Cortex of kidney (tissue), 1 donor: Measurements from ENCODE around the gene SPRY2.
"Not testable (repeated sequence)": the region's sequence is repeated elsewhere in the genome, so short reads cannot be mapped to it uniquely, and the experiment has no call there.

Experiments
- DNase-seq: peaks from one replicate; lab custom pipeline; 2025; lab: John Stamatoyannopoulos, UW

Gene SPRY2, protein sequence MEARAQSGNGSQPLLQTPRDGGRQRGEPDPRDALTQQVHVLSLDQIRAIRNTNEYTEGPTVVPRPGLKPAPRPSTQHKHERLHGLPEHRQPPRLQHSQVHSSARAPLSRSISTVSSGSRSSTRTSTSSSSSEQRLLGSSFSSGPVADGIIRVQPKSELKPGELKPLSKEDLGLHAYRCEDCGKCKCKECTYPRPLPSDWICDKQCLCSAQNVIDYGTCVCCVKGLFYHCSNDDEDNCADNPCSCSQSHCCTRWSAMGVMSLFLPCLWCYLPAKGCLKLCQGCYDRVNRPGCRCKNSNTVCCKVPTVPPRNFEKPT

DNA sequence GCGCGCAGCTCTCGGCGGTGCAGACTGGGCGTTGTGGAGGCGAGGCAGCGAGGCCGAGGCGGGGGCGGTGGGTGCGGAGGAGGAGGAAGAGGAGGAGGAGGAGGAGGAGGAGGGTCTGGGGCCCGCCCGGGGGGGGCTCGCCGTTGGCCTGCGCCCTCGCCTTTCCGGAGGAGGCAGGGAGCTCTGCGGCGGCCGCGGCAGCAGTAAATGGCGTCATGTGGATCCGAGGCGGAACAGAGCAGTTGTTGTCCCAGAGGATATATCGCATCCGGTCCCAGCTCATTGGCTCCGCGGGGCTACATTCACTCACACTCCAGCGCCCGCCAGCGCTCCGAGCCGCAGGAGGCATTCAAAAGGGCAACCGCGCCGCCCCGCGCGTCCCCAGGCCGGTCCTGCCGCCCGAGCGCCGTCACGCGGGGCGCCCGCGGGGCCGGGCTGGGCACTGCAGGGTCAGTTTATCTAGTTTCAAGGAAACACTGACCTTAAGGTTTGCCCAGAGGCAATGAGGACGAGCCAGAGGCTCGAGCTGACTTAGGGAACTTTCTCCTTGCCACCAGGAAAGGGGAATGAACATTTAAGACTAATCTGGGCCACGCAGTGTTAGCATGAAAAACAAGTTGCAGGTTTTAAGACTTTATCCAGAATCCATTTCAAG lies at the start of gene SPRY2:
Gene SPRY2 (minus strand): TSS at position 26 of the 655 bp plus-strand sequence. CDS start 3,421 bp downstream, outside the sequence.
- peak; percentile 32 for DNase-seq

DNA sequence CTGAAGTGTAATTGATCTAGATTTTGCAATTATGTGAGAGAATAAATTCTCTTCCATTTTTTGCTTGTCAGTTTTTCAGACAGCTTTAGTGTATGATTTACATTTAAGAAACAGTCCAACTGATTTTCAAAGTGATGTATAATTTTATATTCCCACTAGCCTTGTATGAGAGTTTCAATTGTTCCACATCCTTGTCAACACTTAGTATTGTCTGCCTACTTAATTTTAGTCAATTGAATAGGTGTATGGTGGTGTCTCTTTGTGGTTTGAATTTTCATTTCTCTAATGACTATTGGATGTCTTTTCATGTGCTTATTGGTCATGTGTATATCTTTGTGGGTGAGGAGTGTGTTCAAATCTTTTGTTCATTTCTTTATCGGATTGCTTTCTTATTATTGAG lies 49.4 kb upstream of the SPRY2 start:
- DNase-seq = no peak

DNA sequence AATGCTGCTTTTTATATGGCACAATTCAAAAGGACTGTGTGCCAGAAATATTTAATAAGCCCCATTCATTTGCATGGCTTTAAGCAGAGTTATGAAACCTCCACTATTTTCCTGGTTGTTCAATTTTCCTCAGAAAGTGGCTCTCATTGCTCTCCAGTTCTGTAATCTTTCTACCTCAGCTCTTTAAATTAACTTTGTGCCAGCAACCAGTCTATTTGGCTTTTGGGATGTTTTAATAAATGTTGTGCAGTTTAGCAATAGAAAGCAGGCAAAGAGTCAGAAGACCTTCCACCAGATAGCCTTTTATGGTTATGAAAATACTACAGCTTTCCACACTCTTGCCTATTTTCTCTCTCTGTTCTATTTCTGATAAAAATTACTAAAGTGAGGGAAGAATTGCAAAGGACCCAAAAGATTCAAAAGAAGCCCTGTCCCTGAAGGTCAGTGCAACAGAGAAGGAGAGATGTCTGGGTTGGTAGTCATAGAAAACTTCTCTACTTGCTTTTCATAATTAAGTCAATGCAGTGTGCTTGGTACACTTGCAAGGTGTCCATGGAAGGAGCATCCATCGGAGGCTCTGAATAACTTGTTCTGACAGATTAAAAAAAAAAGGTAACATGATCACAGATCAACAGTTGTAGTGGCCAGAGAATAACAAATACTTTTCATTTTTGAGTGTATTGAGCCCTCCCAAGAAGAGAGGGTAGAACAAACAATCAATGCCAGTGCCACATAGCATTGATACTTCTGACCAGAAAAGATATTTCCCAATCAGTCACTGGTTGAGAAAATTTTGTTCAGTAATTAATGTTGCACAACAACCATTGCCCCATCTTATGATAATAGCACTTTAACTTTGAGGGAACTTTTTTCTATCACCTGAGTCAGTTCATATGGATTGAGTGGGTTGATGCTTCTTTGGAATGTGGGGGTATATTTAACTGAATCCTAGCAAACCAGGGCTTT lies 48.4 kb upstream of the SPRY2 start:
- DNase-seq = no peak

DNA sequence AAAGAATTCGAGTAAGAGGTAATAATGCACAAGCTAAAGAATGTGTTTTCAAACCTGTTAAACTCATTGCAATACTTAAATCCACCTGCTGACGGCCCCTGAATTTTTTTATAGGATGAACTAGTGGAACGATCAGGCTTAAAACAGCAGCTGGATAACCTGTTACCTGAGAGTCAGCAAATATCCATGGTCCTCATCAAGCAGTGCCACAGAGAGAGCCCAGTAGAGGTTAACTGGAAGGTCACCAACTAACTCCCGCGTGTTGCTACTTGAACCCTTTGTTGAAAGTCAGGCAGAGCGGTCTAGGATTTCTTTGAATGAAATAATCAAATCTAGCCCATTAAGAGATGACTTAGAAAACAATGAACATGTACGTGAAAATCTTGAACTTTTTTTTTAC lies 47.6 kb upstream of the SPRY2 start:
- no peak for DNase-seq

DNA sequence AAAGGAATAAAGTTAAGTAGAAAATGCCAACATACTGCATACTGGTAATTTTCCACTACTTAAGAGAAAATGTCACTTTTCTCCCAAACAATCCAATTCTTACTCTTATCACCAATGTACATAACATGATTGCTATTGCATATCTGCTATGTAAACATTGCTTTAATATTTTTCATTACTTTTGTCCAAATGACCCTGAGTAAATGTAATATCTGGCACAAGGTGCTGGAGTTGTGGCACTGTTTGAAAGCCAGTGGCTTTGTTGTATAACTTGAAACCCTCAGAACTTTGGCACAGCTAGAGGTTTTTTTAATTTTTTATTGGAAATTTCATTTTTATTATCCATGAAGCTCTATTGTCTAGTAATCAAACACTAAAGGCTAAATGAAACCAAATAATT lies 45.7 kb upstream of the SPRY2 start:
- no peak for DNase-seq

DNA sequence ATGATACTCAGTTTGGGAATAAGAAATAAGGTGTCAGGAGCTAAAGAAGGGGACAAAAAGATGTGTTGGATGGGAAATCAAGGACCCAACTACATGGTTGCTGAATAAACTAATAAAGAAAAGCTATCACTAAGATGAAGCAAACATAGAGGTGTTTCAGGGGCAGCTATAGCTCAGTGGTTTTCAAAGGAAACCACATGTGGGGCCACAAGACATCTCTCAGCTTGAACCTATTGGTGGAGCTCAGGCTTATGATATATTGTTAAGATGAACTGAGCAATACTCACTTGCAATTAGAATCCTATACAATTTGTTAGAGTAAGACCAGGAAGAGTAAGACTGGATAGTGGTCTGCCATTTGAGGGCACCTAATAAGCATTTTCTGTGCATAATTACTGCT lies 45.1 kb upstream of the SPRY2 start:
- no peak for DNase-seq

DNA sequence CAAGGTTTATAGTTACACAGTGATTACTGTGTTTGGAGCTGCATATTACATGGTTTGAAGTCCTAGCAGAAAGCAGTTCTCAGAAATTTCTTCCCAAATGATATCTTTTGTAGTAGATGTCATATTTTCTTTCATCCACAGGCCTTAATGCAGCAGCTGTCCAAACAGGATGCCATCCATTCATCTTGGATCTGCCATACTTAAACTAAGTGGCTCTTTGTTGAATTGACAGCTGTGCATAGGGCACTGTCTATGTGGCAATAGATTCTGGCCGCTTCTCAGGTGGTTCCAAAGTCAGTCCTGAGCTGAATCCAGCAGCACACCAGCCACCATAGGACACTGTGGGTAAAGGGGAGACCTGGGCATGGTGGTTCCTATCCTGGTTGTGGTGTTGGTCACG lies 41.6 kb upstream of the SPRY2 start:
- DNase-seq = no peak

DNA sequence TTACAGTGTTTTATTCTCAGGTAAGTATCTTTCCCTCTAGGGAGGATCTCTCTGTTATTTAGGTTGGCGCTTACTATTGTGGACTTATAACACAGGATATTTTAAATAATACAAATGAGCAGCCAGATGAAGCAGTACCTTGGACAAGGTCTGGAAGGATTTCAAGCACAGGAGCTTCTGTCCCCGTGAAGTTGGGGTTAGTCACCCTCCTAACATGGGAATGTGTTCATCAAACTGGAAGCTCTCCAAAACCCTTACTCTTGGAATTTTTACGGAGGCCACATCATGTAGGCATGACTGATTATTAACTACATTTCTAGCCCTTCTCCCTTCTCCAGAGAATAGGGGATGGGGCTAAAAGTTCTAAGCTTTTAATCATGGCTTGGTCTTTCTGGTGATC lies 38.3 kb upstream of the SPRY2 start:
- DNase-seq = no peak

DNA sequence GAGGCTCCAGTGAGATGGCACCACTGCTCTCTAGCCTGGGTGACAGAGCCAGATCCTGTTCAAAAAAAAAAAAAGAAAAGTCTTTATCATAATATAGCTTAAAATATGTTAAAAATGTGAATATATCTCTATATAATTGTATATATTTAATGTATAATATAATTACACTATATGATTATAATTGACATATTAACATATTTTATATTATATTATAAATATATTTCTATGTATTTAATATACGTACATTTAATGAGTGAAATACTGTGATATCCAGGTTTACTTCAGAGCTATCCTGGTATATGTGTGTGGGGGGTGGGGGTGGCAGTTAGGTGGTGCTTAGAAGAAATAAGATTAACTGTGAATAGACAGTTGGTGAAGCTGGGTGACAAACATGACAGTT lies 35.6 kb upstream of the SPRY2 start:
- no peak for DNase-seq

DNA sequence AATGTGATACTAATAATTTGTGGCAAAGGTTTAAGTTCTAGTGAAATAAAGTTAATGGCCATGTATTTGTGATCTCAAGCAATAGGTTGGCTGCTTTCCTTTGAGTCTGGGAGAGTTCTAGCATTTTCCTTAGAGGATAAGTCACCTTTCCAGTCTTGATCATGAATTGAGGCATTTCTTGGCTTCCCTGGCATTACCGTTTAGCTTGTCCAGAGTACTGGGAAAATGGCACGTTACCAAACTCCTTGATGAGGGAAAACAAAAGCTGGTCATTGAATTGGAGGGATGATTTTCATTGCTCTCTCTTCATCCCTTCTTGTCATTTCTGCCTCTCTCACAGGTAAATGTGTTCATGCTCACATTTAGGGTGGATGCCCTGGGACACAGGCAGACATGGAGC lies 34.0 kb upstream of the SPRY2 start:
- no peak for DNase-seq

DNA sequence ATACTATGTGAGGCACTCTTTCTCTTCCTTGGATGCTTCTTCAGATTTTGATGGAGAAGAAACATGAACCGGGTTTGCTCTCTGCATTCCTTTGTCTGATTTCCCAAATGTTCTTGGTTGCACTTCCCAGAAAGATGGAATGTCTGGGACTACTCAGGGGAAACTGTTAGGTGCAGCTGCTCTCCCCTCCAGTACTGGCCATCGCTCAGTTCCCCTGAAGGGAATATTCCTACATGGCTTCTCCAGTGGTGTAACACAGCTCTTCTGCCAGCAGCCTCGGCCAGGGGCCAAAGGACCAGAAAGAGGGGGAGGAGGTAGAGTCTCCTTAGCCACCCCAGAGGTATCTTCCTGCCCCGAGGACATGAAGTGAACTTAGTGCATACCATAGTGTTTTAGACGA lies 33.5 kb upstream of the SPRY2 start:
- no peak for DNase-seq

DNA sequence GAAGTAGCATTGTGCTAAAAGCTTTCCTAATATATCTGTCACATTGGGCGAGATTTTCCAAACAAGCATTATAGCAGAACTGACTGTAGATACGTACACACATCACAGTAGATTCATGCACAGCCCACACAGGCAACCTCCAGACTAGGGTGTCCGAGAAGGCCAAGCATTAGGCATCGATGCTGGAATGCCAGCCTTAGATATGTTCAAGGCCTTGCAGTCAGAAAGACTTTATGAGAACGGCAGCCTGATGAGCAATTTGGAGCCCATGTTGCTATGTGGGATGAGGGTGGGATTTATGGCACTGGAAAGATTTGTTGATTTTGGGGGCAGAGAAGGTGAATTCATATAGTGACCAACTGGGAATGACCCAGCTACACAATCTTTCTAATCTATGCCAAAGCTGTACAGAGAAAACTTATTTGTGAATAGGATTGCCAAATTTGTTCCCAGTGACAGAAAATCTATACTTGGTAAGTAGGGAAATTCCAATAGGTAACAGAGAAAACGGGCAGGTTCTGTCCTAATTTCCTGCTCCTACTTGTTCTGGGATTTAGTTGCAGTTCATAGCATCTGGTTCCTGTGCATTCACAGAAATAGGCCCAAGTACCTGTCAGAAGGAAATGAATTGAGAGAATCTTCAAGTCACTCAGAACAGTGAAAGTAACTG lies 31.0 kb upstream of the SPRY2 start:
- no peak for DNase-seq

DNA sequence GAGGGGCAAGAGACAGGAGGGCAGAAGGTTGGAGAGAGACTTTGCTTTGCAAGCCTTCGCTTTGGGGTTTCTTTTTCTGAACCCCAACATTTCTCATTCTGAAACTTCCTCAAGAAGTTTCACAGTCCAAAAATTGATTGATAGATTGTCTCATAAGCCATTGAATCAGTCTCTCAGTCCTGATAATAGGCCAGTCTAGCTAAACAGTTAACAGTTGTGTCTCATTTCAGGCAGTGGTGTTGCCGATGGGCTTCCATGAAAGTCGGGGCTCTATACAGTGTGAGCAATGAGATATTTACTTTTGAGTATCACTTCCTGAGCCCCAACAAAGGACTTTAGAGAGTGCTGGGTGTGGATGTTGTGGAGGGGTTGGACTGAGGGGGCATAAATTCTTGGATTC lies 26.5 kb upstream of the SPRY2 start:
- DNase-seq = no peak

DNA sequence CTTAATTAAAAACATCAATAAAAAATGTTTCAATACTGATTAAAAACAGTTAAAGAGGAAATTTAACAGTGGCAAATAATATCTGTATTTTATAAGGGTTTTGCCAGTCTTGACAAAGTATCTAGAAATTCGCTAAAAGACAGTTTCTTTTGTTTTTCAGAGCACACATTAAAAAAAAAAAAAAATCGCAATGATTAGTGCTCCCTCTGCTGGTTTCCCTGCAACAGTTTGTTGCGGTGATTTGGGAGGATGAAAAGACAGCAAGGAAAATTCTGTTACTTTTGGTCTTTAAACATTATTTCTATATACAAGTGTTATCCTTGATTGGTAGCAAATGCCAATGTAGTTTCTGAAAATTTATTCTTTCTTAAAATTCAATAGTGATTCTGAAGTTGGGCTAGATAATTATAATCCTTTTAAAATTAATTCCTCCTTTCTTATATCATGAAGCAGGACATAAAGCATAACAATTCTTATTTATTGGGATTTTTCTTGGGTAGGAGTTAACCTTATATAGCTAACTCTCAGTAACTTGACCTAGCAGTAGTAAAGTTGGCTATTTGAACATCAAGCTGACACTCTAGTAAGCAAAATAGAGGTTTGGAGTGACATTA lies 23.1 kb upstream of the SPRY2 start:
- DNase-seq = no peak

DNA sequence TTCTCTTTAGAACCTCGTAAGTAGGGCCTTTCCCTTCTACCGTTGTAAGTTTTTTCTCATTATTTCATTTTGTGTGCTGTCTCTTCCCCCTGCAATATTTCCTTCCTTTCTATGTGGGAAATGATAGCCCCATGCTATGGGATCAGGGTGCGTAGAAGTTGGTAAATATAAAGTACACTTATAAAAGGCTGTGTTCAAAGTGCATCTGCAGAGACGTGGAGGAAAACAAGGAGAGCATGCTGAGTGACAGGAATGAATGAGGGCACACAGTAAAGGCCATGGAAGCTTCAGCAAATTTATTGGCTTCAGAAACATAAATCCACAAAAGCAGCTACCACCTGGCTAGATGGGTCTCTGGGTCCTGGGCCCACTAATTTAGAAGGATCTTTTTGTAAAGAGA lies 21.6 kb upstream of the SPRY2 start:
- no peak for DNase-seq

DNA sequence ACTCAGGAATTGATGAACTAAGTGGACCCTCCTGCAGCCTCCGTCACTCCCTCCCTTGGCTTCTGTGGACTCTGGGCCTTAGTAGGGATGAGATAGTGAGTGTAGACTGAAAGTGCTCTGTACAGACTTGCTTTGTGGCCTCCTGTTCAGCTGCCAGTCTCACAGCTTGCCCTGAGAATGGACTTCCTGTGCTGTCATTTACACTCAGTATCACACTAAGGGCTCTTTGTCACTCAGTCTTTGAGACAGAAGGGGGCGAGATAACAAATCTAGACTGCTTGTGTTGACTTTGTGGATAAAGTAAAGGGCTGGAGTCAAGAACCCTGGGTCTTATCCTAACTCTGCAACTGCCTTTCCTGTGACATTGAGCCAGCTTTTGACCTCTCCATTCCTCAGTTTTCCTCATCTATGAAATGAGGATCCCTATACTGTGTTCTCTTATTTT lies 21.0 kb upstream of the SPRY2 start:
- DNase-seq = no peak

DNA sequence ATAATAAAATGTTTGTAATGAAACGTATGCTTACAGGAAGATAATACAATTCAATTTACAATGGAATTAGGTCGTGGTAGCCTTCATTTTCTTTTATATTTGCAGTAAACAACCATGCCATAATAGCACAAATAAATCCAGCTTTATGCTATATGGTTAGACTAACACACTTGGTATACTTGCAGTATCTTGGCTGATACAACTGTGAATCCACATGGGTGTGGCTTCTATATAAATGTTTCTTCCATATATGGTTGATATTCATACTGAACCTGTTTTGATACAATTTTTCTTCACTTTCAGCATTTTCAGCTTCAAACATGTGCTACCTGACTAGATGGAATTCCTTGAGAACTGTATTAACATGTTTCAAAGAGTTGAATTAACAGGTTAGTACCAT lies 20.4 kb upstream of the SPRY2 start:
- DNase-seq = no peak

DNA sequence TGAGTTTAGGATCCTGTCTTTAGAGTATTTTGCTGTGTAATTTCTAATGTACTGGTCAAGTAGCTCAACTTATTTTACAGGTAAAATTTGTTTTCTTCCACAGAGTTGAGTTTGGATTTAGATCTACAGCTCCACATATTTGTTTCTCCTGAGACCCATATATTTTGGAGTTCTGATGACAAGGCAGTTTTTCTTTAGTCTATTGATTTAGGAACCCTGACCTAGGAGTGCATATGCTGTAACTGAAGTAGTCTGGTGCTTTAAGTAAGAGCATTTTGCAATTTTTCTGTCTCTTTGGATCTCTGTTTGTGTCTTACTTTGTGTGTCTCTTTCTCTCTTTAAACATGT lies 19.5 kb upstream of the SPRY2 start:
- DNase-seq = no peak

DNA sequence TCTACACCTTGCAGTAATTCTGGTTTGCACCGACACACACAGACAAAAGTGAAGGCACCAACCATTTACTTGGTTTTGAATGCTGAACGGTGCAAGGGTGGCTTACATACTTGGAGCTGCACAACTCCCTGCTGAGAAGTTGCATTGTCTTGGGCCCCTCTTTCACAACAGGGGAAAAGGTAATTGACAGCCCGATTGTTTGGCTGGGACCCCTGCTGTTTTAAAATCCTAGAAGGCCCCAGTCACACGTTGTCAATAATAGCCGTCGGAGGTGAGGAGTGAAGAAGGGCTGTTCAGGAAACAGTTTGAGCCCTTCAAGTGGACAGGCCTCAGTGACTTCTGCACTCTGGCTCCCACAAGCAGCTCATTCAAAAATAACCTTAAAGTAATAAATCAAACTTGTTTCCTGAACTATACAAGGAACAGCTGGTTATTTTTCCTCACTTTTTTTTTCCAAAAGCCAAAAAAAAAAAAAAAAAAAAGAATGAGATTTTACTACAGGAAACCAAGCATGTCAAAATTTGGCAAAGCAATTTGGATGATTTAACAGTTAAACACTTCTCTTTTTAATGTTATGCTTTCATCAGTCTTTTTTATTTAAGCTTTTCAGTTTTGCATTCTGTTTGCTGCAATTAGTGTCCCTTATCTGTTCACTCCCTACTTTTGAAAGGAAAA lies 19.0 kb upstream of the SPRY2 start:
- DNase-seq = no peak

DNA sequence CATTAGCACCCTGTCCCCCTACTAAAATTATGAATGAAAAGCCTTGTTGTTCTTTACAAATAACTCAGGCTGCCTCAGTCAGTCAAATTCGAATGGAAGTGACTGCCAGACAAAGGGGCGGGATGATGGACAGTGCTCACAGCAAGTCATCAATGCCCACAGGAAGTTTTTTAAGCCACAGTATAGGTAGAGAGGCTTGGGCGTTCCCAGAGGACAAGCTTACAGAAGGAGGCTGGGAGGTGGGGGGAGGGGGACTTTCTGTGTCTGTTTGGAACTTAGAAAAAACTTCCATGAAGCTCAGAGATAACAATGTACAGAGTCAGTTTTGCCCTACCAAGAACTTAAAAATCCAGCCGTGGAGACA lies 18.5 kb upstream of the SPRY2 start:
- no peak for DNase-seq

DNA sequence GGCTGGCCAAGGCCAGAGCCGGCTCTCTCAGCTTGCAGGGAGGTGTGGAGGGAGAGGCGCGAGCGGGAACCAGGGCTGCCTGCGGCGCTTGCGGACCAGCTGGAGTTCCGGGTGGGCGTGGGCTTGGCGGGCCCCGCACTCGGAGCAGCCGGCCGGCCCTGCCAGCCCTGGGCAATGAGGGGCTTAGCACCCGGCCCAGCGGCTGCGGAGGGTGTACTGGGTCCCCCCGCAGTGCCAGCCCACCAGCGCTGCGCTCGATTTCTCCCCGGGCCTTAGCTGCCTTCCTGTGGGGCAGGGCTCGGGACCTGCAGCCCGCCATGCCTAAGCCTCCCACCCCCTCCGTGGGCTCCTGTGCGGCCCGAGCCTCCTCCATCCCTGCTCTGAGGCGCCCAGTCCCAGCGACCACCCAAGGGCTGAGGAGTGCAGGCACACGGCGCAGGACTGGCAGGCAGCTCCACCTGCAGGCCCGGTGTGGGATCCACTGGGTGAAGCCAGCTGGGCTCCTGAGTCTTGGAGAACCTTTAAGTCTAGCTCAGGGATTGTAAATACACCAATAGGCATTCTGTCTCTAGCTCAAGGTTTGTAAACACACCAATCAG lies 14.7 kb upstream of the SPRY2 start:
- not testable (repeated sequence) for DNase-seq
